CD4-positive, alpha-beta T cell treated with Interferon gamma for 1 hour (primary cell): ENCODE results near the gene RPL19.

Experiments used
- DNase-seq: peaks from one replicate; pipeline ENCODE4 v3.0.0-alpha.2; 2020

Gene RPL19

DNA sequence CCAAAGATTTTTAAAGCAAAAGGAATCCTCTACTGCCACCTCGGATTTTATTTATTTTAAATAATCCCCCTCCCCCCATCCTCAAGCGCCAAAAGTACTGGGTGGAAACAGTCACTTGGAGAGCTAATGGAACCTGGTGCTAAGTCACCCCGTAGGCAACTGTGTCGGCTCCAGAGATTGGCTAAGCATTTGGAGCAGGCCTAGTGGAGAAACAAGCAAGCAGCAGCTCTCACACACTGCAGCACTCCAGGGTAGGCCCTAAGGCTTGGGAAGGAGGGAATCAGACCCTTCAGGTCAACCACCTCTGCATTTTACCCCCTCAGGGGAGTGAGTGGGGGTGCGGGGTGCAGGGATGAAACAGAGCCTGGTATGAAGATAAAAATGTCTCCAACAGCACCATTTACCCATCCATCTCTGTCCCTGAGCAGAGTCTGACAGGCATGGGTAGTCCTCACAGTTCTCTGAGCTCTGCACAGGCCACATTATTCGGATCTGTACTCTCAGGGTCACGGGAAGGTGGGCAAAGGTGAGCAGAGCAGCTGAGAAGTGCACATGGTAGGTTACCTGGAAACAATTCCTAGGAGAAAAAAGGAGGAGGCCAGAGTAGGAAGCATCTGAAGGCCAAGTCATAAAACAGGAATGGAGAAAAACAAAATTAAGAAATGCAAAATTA, 52.8 kb downstream of the RPL19 start:
- DNase-seq: no peak
